Measurements from ENCODE around the gene SHF. TPM values are rescaled to one million over a fixed set of nuclear protein-coding genes. Genes with fewer than 3 reads are reported as not detected.

The SHF gene
- total RNA-seq, 1 donor: 3.3 TPM

DNA sequence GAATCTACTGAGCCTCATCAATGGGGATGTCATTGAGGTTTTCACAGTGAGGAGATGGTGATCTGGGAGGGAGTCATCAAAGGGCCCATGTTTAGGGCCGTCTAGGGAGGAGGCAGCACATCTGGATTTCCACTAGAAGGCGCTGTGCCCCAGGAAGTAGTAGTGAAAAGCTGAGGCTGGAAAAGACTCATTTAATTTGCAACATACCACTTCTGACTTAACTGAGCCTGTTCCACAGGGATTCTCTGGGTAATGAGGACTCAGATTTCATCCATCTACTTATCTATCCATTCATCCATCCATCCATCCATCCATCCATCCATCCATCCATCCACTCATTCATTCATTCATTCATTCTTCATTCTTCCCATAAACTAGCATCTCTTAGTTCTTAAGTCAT is 17.4 kb upstream of the SHF start:
- H3K4me3 ChIP-seq (ENCODE audit: insufficient read depth, low read length): no peak overlapping the region
- peaks cover 11% of the 10 kb centered on the region for H3K4me1 ChIP-seq (ENCODE audit: insufficient read depth, low read length)
- H3K79me2 ChIP-seq (ENCODE audit: insufficient read depth, low read length): no peaks in the 10 kb centered on the region
- no peak overlapping the region for H3K27ac ChIP-seq (ENCODE audit: low read depth, low read length)
- H3K9me3 ChIP-seq (ENCODE audit: low read depth, low read length): no peaks in the 10 kb centered on the region
- H3K27me3 ChIP-seq (ENCODE audit: insufficient read depth, low read length): no peaks in the 10 kb centered on the region
- peak; percentile 97 for TF ChIP-seq CTCF (IDR thresholded peaks at IDR 0.05; ENCODE audit: extremely low read depth, low read depth, low read length)
- H4K20me1 ChIP-seq (ENCODE audit: insufficient read depth, low read length): no peaks in the 10 kb centered on the region
- no peaks in the 10 kb centered on the region for H3K36me3 ChIP-seq (ENCODE audit: insufficient read depth, low read length)
- H3K4me2 ChIP-seq (ENCODE audit: insufficient read depth, low read length): no peak overlapping the region
- peak overlapping the region; percentile 48 for H2AFZ ChIP-seq (ENCODE audit: low read length)
- peak; percentile 83 for DNase-seq (ENCODE audit: insufficient read length, low spot score, missing footprints)

DNA sequence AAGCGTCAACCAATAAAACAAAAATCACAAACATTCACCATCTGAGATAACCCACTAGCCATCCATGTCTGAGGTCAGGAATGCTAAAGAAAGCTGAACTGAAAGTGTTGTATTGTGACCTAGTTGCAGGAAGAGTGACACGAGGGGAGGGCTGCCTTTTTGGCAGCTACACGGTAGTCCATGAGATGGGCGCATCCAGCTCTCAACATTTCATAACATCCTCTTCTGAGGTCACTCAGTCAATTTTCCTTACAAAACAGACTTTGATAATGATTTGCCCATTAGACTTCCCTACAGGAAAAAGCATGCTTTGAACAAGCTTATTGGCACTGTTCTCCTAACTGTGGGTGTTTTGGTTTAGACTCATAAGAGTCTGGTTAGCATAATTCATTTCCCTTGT is 15.4 kb upstream of the SHF start:
- Histone ChIP-seq H3K36me3 (ENCODE audit: insufficient read depth, low read length) (no peaks in the 10 kb centered on the region), H4K20me1 (ENCODE audit: insufficient read depth, low read length) (no peaks in the 10 kb centered on the region), H3K27ac (ENCODE audit: low read depth, low read length) (no peak overlapping the region), H3K79me2 (ENCODE audit: insufficient read depth, low read length) (no peaks in the 10 kb centered on the region), H2AFZ (ENCODE audit: low read length) (no peak overlapping the region), H3K4me3 (ENCODE audit: insufficient read depth, low read length) (no peak overlapping the region), H3K27me3 (ENCODE audit: insufficient read depth, low read length) (no peaks in the 10 kb centered on the region), H3K4me1 (ENCODE audit: insufficient read depth, low read length) (peaks cover 20% of the 10 kb centered on the region), H3K4me2 (ENCODE audit: insufficient read depth, low read length) (peak overlapping the region; percentile 68), H3K9me3 (ENCODE audit: low read depth, low read length) (no peaks in the 10 kb centered on the region)
- TF ChIP-seq CTCF (IDR thresholded peaks at IDR 0.05; ENCODE audit: extremely low read depth, low read depth, low read length): no peak
- peak; percentile 42 for DNase-seq (ENCODE audit: insufficient read length, low spot score, missing footprints)

DNA sequence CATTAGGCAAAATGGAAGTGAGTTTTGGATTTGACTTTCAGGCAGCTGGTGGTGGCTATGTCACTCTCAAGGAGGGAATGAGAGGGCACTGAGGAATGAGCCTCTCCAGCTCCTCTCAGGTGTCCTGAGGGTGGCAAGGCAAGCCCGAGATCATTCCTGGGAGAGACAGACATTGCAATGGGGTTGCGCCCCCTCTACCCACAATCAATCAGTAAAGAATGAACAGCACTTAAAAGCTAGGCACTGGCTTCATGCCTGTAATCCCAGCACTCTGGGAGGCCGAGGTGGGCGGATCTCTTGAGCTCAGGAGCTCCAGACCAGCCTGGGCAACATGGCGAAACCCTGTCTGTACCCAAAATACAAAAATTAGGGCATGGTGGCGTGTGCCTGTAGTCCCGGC is 14.1 kb upstream of the SHF start:
- H3K79me2 ChIP-seq (ENCODE audit: insufficient read depth, low read length): no peaks in the 10 kb centered on the region
- no peak for DNase-seq (ENCODE audit: insufficient read length, low spot score, missing footprints)
- H3K4me3 ChIP-seq (ENCODE audit: insufficient read depth, low read length): no peak overlapping the region
- H4K20me1 ChIP-seq (ENCODE audit: insufficient read depth, low read length): no peaks in the 10 kb centered on the region
- H3K4me1 ChIP-seq (ENCODE audit: insufficient read depth, low read length): peaks cover 20% of the 10 kb centered on the region
- H3K27me3 ChIP-seq (ENCODE audit: insufficient read depth, low read length): no peaks in the 10 kb centered on the region
- no peak for TF ChIP-seq CTCF (IDR thresholded peaks at IDR 0.05; ENCODE audit: extremely low read depth, low read depth, low read length)
- H3K9me3 ChIP-seq (ENCODE audit: low read depth, low read length): no peaks in the 10 kb centered on the region
- no peak overlapping the region for H2AFZ ChIP-seq (ENCODE audit: low read length)
- no peak overlapping the region for H3K27ac ChIP-seq (ENCODE audit: low read depth, low read length)
- no peaks in the 10 kb centered on the region for H3K36me3 ChIP-seq (ENCODE audit: insufficient read depth, low read length)
- H3K4me2 ChIP-seq (ENCODE audit: insufficient read depth, low read length): no peak overlapping the region

DNA sequence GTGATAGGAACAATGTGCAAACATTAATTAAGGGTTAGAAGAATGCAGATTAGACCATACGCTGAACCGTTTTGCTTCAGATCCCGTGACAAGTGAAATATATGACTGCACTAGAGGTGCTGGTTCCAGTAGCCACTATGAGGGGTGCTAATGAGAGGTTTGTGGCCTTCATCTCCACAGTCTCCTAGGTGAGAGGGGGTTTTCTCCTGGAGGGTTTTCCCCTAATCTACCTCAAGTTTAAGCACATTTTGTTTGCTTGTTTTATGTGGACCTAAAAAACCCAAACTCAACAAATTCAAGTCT is 13.7 kb upstream of the SHF start:
- Histone ChIP-seq H3K4me2 (ENCODE audit: insufficient read depth, low read length) (peak overlapping the region; percentile 97), H3K27me3 (ENCODE audit: insufficient read depth, low read length) (no peaks in the 10 kb centered on the region), H3K4me1 (ENCODE audit: insufficient read depth, low read length) (peaks cover 20% of the 10 kb centered on the region), H3K9me3 (ENCODE audit: low read depth, low read length) (no peaks in the 10 kb centered on the region), H3K79me2 (ENCODE audit: insufficient read depth, low read length) (no peaks in the 10 kb centered on the region), H3K36me3 (ENCODE audit: insufficient read depth, low read length) (no peaks in the 10 kb centered on the region), H2AFZ (ENCODE audit: low read length) (no peak overlapping the region), H3K27ac (ENCODE audit: low read depth, low read length) (no peak overlapping the region), H4K20me1 (ENCODE audit: insufficient read depth, low read length) (no peaks in the 10 kb centered on the region), H3K4me3 (ENCODE audit: insufficient read depth, low read length) (no peak overlapping the region)
- no peak for DNase-seq (ENCODE audit: insufficient read length, low spot score, missing footprints)
- no peak for TF ChIP-seq CTCF (IDR thresholded peaks at IDR 0.05; ENCODE audit: extremely low read depth, low read depth, low read length)

All from osteoblast (primary cell).